Spleen (tissue), 7 donors: ENCODE results near the gene SRGAP2.
"Not testable (repeated sequence)": the region's sequence is repeated elsewhere in the genome, so short reads cannot be mapped to it uniquely, and the experiment has no call there.

Source experiments
- CTCF ChIP-seq, 11 experiments: fragments of 200-600 bp in 7 of 11; fragments of 450-650 bp in 4 of 11; sonication (generic) in 4 of 11; IDR thresholded peaks in 8 of 11; conservative IDR thresholded peaks in 3 of 11; 1 replicate in 7 of 11; 2 replicates in 4 of 11; pipeline versions ENCODE4 v1.4.0 to v1.8.0; 2016 to 2021; ENCODE audit warnings: antibody characterized with exemption in 11 of 11, inconsistent platforms in 4 of 11, mild to moderate bottlenecking in 1 of 11
- POLR2AphosphoS5 ChIP-seq, 3 donors: sonication (generic); formaldehyde crosslinking; IDR thresholded peaks; one replicate each; pipeline ENCODE4 v1.5.1; 2017; ENCODE audit warnings: antibody characterized with exemption in 3 of 3
- donor health status: DM: no; HTN: no; CAD: no; lungs with moderate emphysema.
- donor health status: DM: no; HTN: no; CAD: no.
- donor health status: DM: no; HTN: no; CAD: no.

GRCh38 chr1:206246129-206246886 lies 43.0 kb downstream of the SRGAP2 start:
- TF ChIP-seq POLR2AphosphoS5 (IDR thresholded peaks at IDR 0.05); CTCF (IDR thresholded peaks at IDR 0.05 in 8 of 11, conservative IDR thresholded peaks at IDR 0.05 in 3 of 11): not testable (repeated sequence)
